HCT116 (cell line): ENCODE results near the gene BAHCC1. TPM values are rescaled to one million over a fixed set of nuclear protein-coding genes. Genes with fewer than 3 reads are reported as not detected.

Experiments
- ATAC-seq: fragments of 200-7000 bp; cut with Tn5 transposase; 2 replicates; pipeline ENCODE4 v1.9.1; 2020; ENCODE audit warnings: mild to moderate bottlenecking, moderate library complexity
- BruUV-seq: library from RNA; stranded (reverse); fragments of 400-500 nt; replicated peaks from 2 replicates; lab custom pipeline; 2021; lab: Mats Ljungman, UMichigan
- CTCF ChIA-PET: fragments of 300-600 bp; sonication (Branson Sonifier 250); formaldehyde crosslinking; loops from one replicate; lab custom pipeline; 2021; ENCODE audit warnings: antibody characterized with exemption; lab: Charles Lee
- POLR2A ChIA-PET: fragments of 300-600, 350-600 bp; sonication (Branson Sonifier 250); formaldehyde crosslinking; loops from one replicate; lab custom pipeline; 2021; ENCODE audit warnings: antibody characterized with exemption; lab: Charles Lee
- RAD21 ChIA-PET, 2 experiments: fragments of 300-600 bp; sonication (Branson Sonifier 250); formaldehyde crosslinking; loops; one replicate each; lab custom pipeline; 2023; ENCODE audit warnings: low total read pairs in 2 of 2; ENCODE audit not compliant: uncharacterized antibody in 2 of 2, unreplicated experiment in 2 of 2, low non-redundant PET in 1 of 2; lab: Charles Lee
- DNase-seq: peaks from one replicate; pipeline ENCODE4 v3.0.0-alpha.2; 2010; ENCODE audit warnings: low read depth, low spot score
- H2AFZ ChIP-seq: fragments of 200-600 bp; shearing (Covaris generic), sonication (generic); 2 replicates; pipeline ENCODE4 v1.6.1; 2017; ENCODE audit warnings: low read depth, mixed run types, mixed read lengths, antibody characterized with exemption, low read length; ENCODE audit not compliant: poor library complexity, severe bottlenecking
- H3K27ac ChIP-seq: 2 replicates; pipeline ENCODE4 v1.5.1; 2012; ENCODE audit warnings: low read depth, low read length
- H3K27me3 ChIP-seq: fragments of 200-600 bp; sonication (generic); 2 replicates; pipeline ENCODE4 v1.6.1; 2016; ENCODE audit warnings: mixed run types, low read length, mixed read lengths; ENCODE audit not compliant: insufficient read depth
- H3K36me3 ChIP-seq, 2 experiments: fragments of 200-500 bp in 1 of 2; fragments of 200-600 bp in 1 of 2; sonication (Bioruptor generic) in 1 of 2; sonication (generic) in 1 of 2; 2 replicates each; pipeline versions ENCODE4 v1.5.1 to v1.6.1; 2014 to 2016; ENCODE audit warnings: low read length in 2 of 2, inconsistent platforms in 1 of 2, mixed read lengths in 1 of 2, mixed run types in 1 of 2; ENCODE audit not compliant: insufficient read depth in 2 of 2, control insufficient read depth in 1 of 2
- H3K4me1 ChIP-seq, 2 experiments: fragments of 200-600 bp in 1 of 2; sonication (generic) in 1 of 2; 2 replicates each; pipeline versions ENCODE4 v1.5.1 to v1.6.1; 2012 to 2017; ENCODE audit warnings: low read length in 2 of 2, inconsistent platforms in 1 of 2, mild to moderate bottlenecking in 1 of 2, mixed read lengths in 1 of 2, mixed run types in 1 of 2, moderate library complexity in 1 of 2; ENCODE audit not compliant: insufficient read depth in 2 of 2, control insufficient read depth in 1 of 2
- H3K4me2 ChIP-seq: fragments of 200-600 bp; sonication (generic); 2 replicates; pipeline ENCODE4 v1.6.1; 2017; ENCODE audit warnings: mixed run types, low read length, mixed read lengths
- H3K4me3 ChIP-seq, 2 experiments: fragments of 200-600 bp in 1 of 2; sonication (generic) in 1 of 2; replicated peaks in 1 of 2; 2 replicates each; pipeline ENCODE4 v1.5.1; 2011 to 2016; ENCODE audit warnings: low read length in 2 of 2, control low read depth in 1 of 2, low read depth in 1 of 2, mild to moderate bottlenecking in 1 of 2, mixed read lengths in 1 of 2, mixed run types in 1 of 2
- H3K79me2 ChIP-seq: fragments of 200-600 bp; sonication (generic); 2 replicates; pipeline ENCODE4 v1.6.1; 2017; ENCODE audit warnings: mild to moderate bottlenecking, mixed run types, low read length, moderate library complexity, mixed read lengths; ENCODE audit not compliant: insufficient read depth
- H3K9ac ChIP-seq: fragments of 200-600 bp; sonication (generic); 2 replicates; pipeline ENCODE4 v1.6.1; 2016; ENCODE audit warnings: low read length, mixed read lengths
- H3K9me2 ChIP-seq: fragments of 200-600 bp; sonication (generic), shearing (Covaris generic); 2 replicates; pipeline ENCODE4 v1.6.1; 2017; ENCODE audit warnings: mixed run types, mild to moderate bottlenecking, moderate library complexity; ENCODE audit not compliant: insufficient read depth
- H3K9me3 ChIP-seq, 2 experiments: fragments of 200-500 bp in 1 of 2; fragments of 200-600 bp in 1 of 2; sonication (Bioruptor generic) in 1 of 2; sonication (generic) in 1 of 2; 2 replicates each; pipeline ENCODE4 v1.6.1; 2014 to 2017; ENCODE audit warnings: low read length in 2 of 2, mixed read lengths in 2 of 2, inconsistent platforms in 1 of 2, low read depth in 1 of 2, mild to moderate bottlenecking in 1 of 2, mixed run types in 1 of 2, moderate library complexity in 1 of 2; ENCODE audit not compliant: control insufficient read depth in 1 of 2, insufficient read depth in 1 of 2
- H4K20me1 ChIP-seq: fragments of 200-600 bp; sonication (generic), shearing (Covaris generic); 2 replicates; pipeline ENCODE4 v1.6.1; 2017; ENCODE audit warnings: mixed run types, mild to moderate bottlenecking, moderate library complexity; ENCODE audit not compliant: insufficient read depth
- ATF3 ChIP-seq: IDR thresholded peaks from 2 replicates; pipeline ENCODE4 v1.6.1; 2012
- CBX3 ChIP-seq: IDR thresholded peaks from 2 replicates; pipeline ENCODE4 v1.6.1; 2012; ENCODE audit warnings: low read depth
- CEBPB ChIP-seq: IDR thresholded peaks from 2 replicates; pipeline ENCODE4 v1.6.1; 2012; ENCODE audit warnings: low read depth
- CTCF ChIP-seq, 3 experiments: fragments of 200-600 bp in 1 of 3; sonication (generic) in 1 of 3; IDR thresholded peaks in 2 of 3; conservative IDR thresholded peaks in 1 of 3; 2 replicates each; pipeline ENCODE4 v1.5.1; 2012 to 2017; ENCODE audit warnings: low read depth in 2 of 3, low read length in 2 of 3, antibody characterized with exemption in 1 of 3, borderline replicate concordance in 1 of 3, control low read depth in 1 of 3, mild to moderate bottlenecking in 1 of 3, mixed read lengths in 1 of 3, mixed run types in 1 of 3, moderate library complexity in 1 of 3; ENCODE audit not compliant: insufficient read depth in 1 of 3
- ELF1 ChIP-seq: IDR thresholded peaks from 2 replicates; pipeline ENCODE4 v1.6.1; 2012; ENCODE audit warnings: low read depth, borderline replicate concordance
- EZH2 ChIP-seq: fragments of 200-600 bp; sonication (generic); IDR thresholded peaks from 2 replicates; pipeline ENCODE4 v1.6.1; 2017; ENCODE audit warnings: antibody characterized with exemption, mixed run types
- EZH2phosphoT487 ChIP-seq: fragments of 200-600 bp; IDR thresholded peaks from 2 replicates; pipeline ENCODE4 v1.6.1; 2018; ENCODE audit warnings: antibody characterized with exemption, borderline replicate concordance
- FOSL1 ChIP-seq: IDR thresholded peaks from 2 replicates; pipeline ENCODE4 v1.6.1; 2012; ENCODE audit warnings: low read depth
- JUND ChIP-seq: IDR thresholded peaks from 2 replicates; pipeline ENCODE4 v1.6.1; 2012
- MAX ChIP-seq: IDR thresholded peaks from 2 replicates; pipeline ENCODE4 v1.6.1; 2012
- POLR2A ChIP-seq: IDR thresholded peaks from 2 replicates; pipeline ENCODE4 v1.7.0; 2011; ENCODE audit warnings: borderline replicate concordance; ENCODE audit not compliant: insufficient read depth, insufficient read length; ENCODE audit errors: extremely low read depth
- POLR2AphosphoS5 ChIP-seq: IDR thresholded peaks from 2 replicates; pipeline ENCODE4 v1.6.1; 2011; ENCODE audit warnings: mild to moderate bottlenecking, low read depth, low read length, moderate library complexity
- RAD21 ChIP-seq: IDR thresholded peaks from 2 replicates; pipeline ENCODE4 v1.6.1; 2012; ENCODE audit warnings: low read depth, mild to moderate bottlenecking
- SIN3A ChIP-seq: IDR thresholded peaks from 2 replicates; pipeline ENCODE4 v1.6.1; 2012; ENCODE audit warnings: low read depth
- SP1 ChIP-seq: IDR thresholded peaks from 2 replicates; pipeline ENCODE4 v1.6.1; 2012; ENCODE audit warnings: low read depth
- SRF ChIP-seq: IDR thresholded peaks from 2 replicates; pipeline ENCODE4 v1.6.1; 2012; ENCODE audit warnings: low read depth
- TCF7L2 ChIP-seq: IDR thresholded peaks from 2 replicates; pipeline ENCODE4 v1.7.0; 2011; ENCODE audit warnings: borderline replicate concordance, inconsistent platforms; ENCODE audit not compliant: insufficient read depth, insufficient read length; ENCODE audit errors: extremely low read depth
- YY1 ChIP-seq: IDR thresholded peaks from 2 replicates; pipeline ENCODE4 v1.6.1; 2011; ENCODE audit warnings: low read length, low read depth, moderate library complexity, mild to moderate bottlenecking; ENCODE audit not compliant: insufficient replicate concordance; ENCODE audit errors: extremely low read depth
- ZBTB33 ChIP-seq: IDR thresholded peaks from 2 replicates; pipeline ENCODE4 v1.6.1; 2011; ENCODE audit warnings: mild to moderate bottlenecking, low read length, moderate library complexity; ENCODE audit not compliant: insufficient replicate concordance; ENCODE audit errors: extremely low read depth
- ZFX ChIP-seq: fragments of 450-650 bp; IDR thresholded peaks from 2 replicates; pipeline ENCODE4 v1.6.1; 2017
- ZNF274 ChIP-seq: fragments of 200-500 bp; sonication (Bioruptor generic); IDR thresholded peaks from 2 replicates; pipeline ENCODE4 v1.6.1; 2014; ENCODE audit warnings: mild to moderate bottlenecking, low read depth, low read length, inconsistent platforms
- intact Hi-C: fragments of 100-400 bp; cut with micrococcal nuclease; formaldehyde crosslinking; loops from 2 replicates; pipeline ENCODE4 v1.10.0; 2022
- total RNA-seq: library from RNA; stranded (reverse); gene quantifications from one replicate; pipeline ENCODE4 v1.2.1, GENCODE V29; 2021; ENCODE audit not compliant: unreplicated experiment

BAHCC1 gene
- total RNA-seq, 1 experiment from 2014 or later: 45.2 TPM

- no peak for TF ChIP-seq SRF
- TF ChIP-seq EZH2phosphoT487: no peak
- TF ChIP-seq RAD21: no peak
- TF ChIP-seq SIN3A: no peak
- TF ChIP-seq JUND: no peak
- TF ChIP-seq ATF3: no peak
- TF ChIP-seq ZFX: no peak
- no peak for TF ChIP-seq EZH2
Measured at GRCh38 chr17:81477173-81477572, 81.9 kb downstream of the BAHCC1 start (continued).

GRCh38 chr17:81478119-81478518 lies 82.9 kb downstream of the BAHCC1 start:
- H3K4me3 ChIP-seq: no peak overlapping the region
- CTCF ChIA-PET: no interaction called here
- no peak overlapping the region for H3K4me2 ChIP-seq
- POLR2A ChIA-PET: no interaction called here
- no peaks in the 10 kb centered on the region for H3K27me3 ChIP-seq
- H3K36me3 ChIP-seq: no peaks in the 10 kb centered on the region
- no peak overlapping the region for H3K27ac ChIP-seq
- no peaks in the 10 kb centered on the region for H4K20me1 ChIP-seq
- H3K9me2 ChIP-seq: no peaks in the 10 kb centered on the region
- H3K4me1 ChIP-seq: peaks cover 4 to 21% of the 10 kb centered on the region in 2 experiments
- H2AFZ ChIP-seq: no peak overlapping the region
- intact Hi-C loops: no loop called here
- no TSS peak for BruUV-seq
- no peak overlapping the region for H3K9ac ChIP-seq
- DNase-seq (no peak), ATAC-seq (no peak)
- RAD21 ChIA-PET: no interaction called here
- H3K9me3 ChIP-seq: no peaks in the 10 kb centered on the region
- H3K79me2 ChIP-seq: no peaks in the 10 kb centered on the region
- no peak for TF ChIP-seq YY1
- TF ChIP-seq POLR2AphosphoS5: no peak
- no peak for TF ChIP-seq SP1
- no peak for TF ChIP-seq SIN3A
- no peak for TF ChIP-seq POLR2A
- TF ChIP-seq CBX3: no peak
- TF ChIP-seq TCF7L2: no peak
- TF ChIP-seq CTCF (IDR thresholded peaks at IDR 0.05 in 2 of 3, conservative IDR thresholded peaks at IDR 0.05 in 1 of 3; ENCODE audit: borderline replicate concordance in 1 of 3, insufficient read depth in 1 of 3, low read depth in 2 of 3, low read length in 2 of 3): no peak
- TF ChIP-seq ZBTB33: no peak
- no peak for TF ChIP-seq RAD21
- no peak for TF ChIP-seq ZNF274
- no peak for TF ChIP-seq ELF1
- no peak for TF ChIP-seq FOSL1
- TF ChIP-seq MAX: no peak
- TF ChIP-seq EZH2: no peak
- no peak for TF ChIP-seq CEBPB
- no peak for TF ChIP-seq JUND
